GM12801 (cell line): ENCODE results near the gene ANXA8.
"Not testable (repeated sequence)": the region's sequence is repeated elsewhere in the genome, so short reads cannot be mapped to it uniquely, and the experiment has no call there.

Experiments used
- CTCF ChIP-seq: IDR thresholded peaks from one replicate; pipeline ENCODE4 v1.5.1; 2011; ENCODE audit warnings: control low read depth; ENCODE audit not compliant: insufficient read length; ENCODE audit errors: extremely low read depth

ANXA8 gene

GRCh38 chr10:47483923-47484322, at the start of gene ANXA8:
Gene ANXA8, minus strand, starts transcription at chr10:47484115. Its CDS starts 182 bp downstream, at chr10:47483933.
- not testable (repeated sequence) for TF ChIP-seq CTCF

DNA sequence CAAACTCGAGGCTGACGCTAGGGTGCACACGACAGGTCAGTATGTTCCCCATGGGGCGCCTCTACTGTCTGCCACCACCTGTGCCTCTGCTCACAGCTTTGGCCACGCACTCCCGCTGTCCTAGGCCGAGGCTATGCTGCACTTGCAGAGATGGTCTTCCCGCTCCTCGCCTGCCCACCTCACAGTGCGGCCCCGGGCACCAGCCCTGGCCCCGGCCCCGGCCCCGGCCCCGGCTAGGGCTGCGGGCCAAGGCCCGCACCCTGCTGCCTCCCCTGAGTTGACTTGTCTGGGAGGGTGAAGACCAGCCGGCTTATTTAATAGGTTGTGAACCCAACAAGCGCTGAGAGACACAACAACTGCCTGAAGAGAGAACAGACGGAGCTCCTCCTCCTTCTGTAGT, 39.6 kb upstream of the ANXA8 start, which contains the start of gene AGAP9:
TSS of gene AGAP9 (minus strand) at position 164 of the 400 bp plus-strand sequence. CDS start at position 52, 112 bp downstream.
- not testable (repeated sequence) for TF ChIP-seq CTCF

GRCh38 chr10:47491600-47491999, 7.7 kb upstream of the ANXA8 start, which contains the start of gene FAM25G:
Gene FAM25G, minus strand, starts transcription at chr10:47491700. Its CDS starts 26 bp downstream, at chr10:47491674.
- not testable (repeated sequence) for TF ChIP-seq CTCF

DNA sequence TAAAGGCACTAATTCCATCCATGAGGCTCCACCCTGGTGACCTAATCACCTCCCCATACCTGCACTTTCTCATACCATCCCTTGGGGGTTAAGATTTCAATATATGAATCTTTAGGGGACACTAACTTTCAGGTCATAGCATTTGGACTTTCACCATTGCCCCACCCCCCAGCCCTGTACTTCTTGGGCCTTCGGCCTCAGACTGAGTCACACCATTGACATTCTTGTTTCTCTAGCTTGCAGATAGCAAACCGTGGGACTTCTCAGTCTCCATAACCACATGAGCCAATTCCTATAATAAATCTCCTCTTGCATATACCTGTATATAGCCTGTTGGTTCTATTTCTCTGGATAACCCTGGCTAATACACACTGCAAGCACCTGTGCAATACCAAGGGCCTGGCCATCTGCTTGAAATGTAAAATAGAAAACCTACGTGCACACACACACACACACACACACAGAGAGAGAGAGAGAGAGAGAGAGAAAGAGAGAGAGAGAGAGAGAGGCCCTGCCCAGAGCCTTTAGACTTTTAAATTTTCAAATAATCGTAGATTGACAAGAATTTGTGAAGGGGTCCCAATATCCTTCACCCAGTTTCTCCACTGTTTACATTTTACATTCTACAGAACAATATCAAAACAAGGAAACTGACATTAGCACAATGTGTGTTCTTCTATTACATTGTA, 25.3 kb downstream of the ANXA8 start:
- TF ChIP-seq CTCF: no peak

GRCh38 chr10:47457826-47458225, 26.1 kb downstream of the ANXA8 start:
- TF ChIP-seq CTCF: no peak

DNA sequence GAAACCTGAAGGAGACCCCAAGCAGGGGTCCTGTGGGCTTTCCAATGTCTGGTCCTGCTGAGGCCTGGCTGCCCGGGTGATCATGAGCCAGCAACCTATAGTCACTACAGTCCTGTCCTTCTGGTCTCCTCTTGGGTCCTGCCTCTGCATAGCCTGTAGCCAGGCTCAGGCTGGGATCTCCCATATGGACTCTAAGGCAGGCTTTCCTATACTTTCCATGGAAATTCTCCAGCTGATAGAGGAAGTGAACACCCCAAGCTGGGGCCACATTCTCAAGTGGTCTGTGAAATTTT, 26.4 kb downstream of the ANXA8 start:
- no peak for TF ChIP-seq CTCF

DNA sequence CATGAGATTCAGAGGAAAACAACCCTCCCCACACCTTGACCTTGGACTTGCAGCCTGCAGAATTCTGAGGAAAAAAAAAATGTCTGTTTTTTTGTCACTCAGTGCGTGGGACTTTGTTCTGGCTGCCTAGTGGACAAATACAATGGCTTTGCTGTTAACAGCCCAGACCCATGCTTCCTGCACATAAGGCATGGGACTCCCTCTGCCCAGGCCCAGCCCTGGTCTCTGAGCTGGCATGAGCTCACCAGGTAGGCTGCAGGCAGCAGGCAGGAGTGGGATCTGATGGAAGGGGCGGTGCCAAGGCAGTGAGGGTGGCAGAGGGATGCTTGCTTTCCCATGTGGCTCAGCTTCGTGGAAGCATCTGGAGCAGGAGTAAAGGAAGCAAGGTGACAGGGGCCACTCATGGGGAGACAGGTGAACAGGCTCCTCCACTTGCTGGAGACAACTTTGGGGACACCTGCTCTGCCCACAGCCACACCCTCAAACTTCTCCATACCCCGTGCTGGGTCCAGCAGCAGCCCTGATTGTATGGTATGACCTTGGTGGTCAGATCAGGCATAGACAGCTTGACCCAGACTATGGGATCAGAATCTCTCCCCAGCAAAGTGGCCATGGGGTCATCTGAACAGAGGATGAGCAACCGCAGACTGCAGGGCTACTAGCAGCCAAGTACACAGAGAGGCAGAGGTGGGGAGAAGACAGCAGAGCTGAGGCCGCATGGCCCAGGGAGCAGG, 27.0 kb downstream of the ANXA8 start:
- TF ChIP-seq CTCF: no peak
